GM12878 (cell line): ENCODE data around the gene LRIT1. TPM values are rescaled to one million over a fixed set of nuclear protein-coding genes. Genes with fewer than 3 reads are reported as not detected.

Experiments
- BCL11A ChIP-seq: IDR thresholded peaks from 2 replicates; pipeline ENCODE4 v1.6.1; 2011; ENCODE audit warnings: low read depth, low read length
- BRCA1 ChIP-seq: IDR thresholded peaks from 2 replicates; pipeline ENCODE4 v1.6.1; 2011; ENCODE audit warnings: low read depth, low read length, improper control_type of control experiment
- EGR1 ChIP-seq, 2 experiments: IDR thresholded peaks; 1 replicate in 1 of 2; 2 replicates in 1 of 2; pipeline ENCODE4 v1.6.1; 2011 to 2012; ENCODE audit warnings: low read depth in 2 of 2, low read length in 2 of 2, borderline replicate concordance in 1 of 2, mild to moderate bottlenecking in 1 of 2, moderate library complexity in 1 of 2
- FOS ChIP-seq: IDR thresholded peaks from 3 replicates; pipeline ENCODE4 v1.6.1; 2011; ENCODE audit warnings: borderline replicate concordance; ENCODE audit not compliant: insufficient read length; ENCODE audit errors: extremely low read depth
- KAT2A ChIP-seq: conservative IDR thresholded peaks from 2 replicates; pipeline ENCODE4 v1.6.1; 2011; ENCODE audit warnings: low read depth, low read length; ENCODE audit not compliant: control insufficient read depth
- MEF2A ChIP-seq: IDR thresholded peaks from 2 replicates; pipeline ENCODE4 v1.6.1; 2011; ENCODE audit warnings: low read depth, mild to moderate bottlenecking, low read length, moderate library complexity; ENCODE audit not compliant: insufficient read depth
- MTA3 ChIP-seq: IDR thresholded peaks from 2 replicates; pipeline ENCODE4 v1.6.1; 2012; ENCODE audit warnings: low read length, inconsistent platforms, borderline replicate concordance
- MXI1 ChIP-seq: fragments of 150-350 bp; IDR thresholded peaks from 2 replicates; pipeline ENCODE4 v1.6.1; 2011; ENCODE audit warnings: low read depth, mild to moderate bottlenecking, inconsistent platforms, low read length, improper control_type of control experiment
- PAX8 ChIP-seq: fragments of 450-650 bp; IDR thresholded peaks from 2 replicates; pipeline ENCODE4 v1.6.1; 2017; ENCODE audit warnings: mild to moderate bottlenecking, moderate library complexity
- TARDBP ChIP-seq: IDR thresholded peaks from 2 replicates; pipeline ENCODE4 v1.6.1; 2016; ENCODE audit warnings: borderline replicate concordance
- polyA plus RNA-seq, 11 experiments: library from polyadenylated mRNA; depleted of rRNA in 4 of 11; unstranded in 6 of 11; stranded (reverse) in 5 of 11; fragments of >200 nt; fragmentation: Nextera tagmentation in 4 of 11; fragmentation: Illumina TruSeq in 1 of 11; extraction: Ambion mirVana in 4 of 11; extraction: Trizol in 1 of 11; gene quantifications; 1 replicate in 1 of 11; 2 replicates in 10 of 11; pipeline versions ENCODE4 v1.2.1 to v1.2.3, GENCODE V29; 2011 to 2016; ENCODE audit warnings: inconsistent platforms in 2 of 11, missing spikeins in 2 of 11, low read depth in 1 of 11
- total RNA-seq, 4 experiments: library from RNA; depleted of rRNA in 3 of 4; stranded (reverse); fragments of >200 nt in 3 of 4; fragmentation: Illumina TruSeq in 1 of 4; extraction: Trizol in 1 of 4; gene quantifications; 2 replicates each; pipeline versions ENCODE4 v1.2.1 to v1.2.3, GENCODE V29; 2013 to 2021
- TF ChIP-seq, protein P1 (sequence below): fragments of 450-650 bp; formaldehyde crosslinking; IDR thresholded peaks from 2 replicates; pipeline ENCODE4 v1.5.0; 2022; ENCODE audit warnings: mild to moderate bottlenecking, missing genetic modification characterization
- TF ChIP-seq, protein P2 (sequence below): IDR thresholded peaks from 2 replicates; pipeline ENCODE4 v1.6.1; 2011; ENCODE audit warnings: borderline replicate concordance, low read depth, mild to moderate bottlenecking, moderate library complexity, mixed read lengths, low read length; ENCODE audit not compliant: insufficient read depth; ENCODE audit errors: extremely low read length

LRIT1 gene
- total and polyA plus RNA-seq, 10 of the 15 experiments (the other 5 are each of a cell fraction or from before 2014, with no cell fraction given): not detected

DNA sequence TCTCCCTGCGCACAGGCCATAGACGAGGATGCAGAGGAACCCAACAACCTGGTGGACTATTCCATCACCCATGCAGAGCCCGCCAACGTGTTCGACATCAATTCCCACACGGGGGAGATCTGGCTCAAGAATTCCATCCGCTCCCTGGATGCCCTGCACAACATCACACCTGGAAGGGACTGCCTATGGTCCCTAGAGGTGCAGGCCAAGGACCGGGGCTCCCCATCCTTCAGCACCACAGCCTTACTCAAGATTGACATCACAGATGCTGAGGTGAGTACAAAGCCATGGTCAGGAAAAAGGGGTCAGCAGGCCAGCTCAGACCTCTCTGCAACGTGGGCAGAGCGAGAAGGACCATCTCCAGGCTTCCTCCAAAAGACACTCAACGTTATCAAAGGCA is 28.3 kb downstream of the LRIT1 start (continued):
- no peak for TF ChIP-seq KAT2A
- TF ChIP-seq FOS: no peak
- no peak for TF ChIP-seq EGR1 (IDR thresholded peaks at IDR 0.05; ENCODE audit: borderline replicate concordance in 1 of 2, low read depth in 2 of 2, low read length in 2 of 2)
- TF ChIP-seq BRCA1: no peak
- no peak for TF ChIP-seq MXI1
- no peak for TF ChIP-seq BCL11A
- TF ChIP-seq MEF2A: no peak
- no peak for TF ChIP-seq MTA3
- TF ChIP-seq, protein P1, sequence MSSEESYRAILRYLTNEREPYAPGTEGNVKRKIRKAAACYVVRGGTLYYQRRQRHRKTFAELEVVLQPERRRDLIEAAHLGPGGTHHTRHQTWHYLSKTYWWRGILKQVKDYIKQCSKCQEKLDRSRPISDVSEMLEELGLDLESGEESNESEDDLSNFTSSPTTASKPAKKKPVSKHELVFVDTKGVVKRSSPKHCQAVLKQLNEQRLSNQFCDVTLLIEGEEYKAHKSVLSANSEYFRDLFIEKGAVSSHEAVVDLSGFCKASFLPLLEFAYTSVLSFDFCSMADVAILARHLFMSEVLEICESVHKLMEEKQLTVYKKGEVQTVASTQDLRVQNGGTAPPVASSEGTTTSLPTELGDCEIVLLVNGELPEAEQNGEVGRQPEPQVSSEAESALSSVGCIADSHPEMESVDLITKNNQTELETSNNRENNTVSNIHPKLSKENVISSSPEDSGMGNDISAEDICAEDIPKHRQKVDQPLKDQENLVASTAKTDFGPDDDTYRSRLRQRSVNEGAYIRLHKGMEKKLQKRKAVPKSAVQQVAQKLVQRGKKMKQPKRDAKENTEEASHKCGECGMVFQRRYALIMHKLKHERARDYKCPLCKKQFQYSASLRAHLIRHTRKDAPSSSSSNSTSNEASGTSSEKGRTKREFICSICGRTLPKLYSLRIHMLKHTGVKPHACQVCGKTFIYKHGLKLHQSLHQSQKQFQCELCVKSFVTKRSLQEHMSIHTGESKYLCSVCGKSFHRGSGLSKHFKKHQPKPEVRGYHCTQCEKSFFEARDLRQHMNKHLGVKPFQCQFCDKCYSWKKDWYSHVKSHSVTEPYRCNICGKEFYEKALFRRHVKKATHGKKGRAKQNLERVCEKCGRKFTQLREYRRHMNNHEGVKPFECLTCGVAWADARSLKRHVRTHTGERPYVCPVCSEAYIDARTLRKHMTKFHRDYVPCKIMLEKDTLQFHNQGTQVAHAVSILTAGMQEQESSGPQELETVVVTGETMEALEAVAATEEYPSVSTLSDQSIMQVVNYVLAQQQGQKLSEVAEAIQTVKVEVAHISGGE (CRISPR knock-in tag): no peak
- TF ChIP-seq TARDBP: no peak
- no peak for TF ChIP-seq PAX8
- TF ChIP-seq, protein P2, sequence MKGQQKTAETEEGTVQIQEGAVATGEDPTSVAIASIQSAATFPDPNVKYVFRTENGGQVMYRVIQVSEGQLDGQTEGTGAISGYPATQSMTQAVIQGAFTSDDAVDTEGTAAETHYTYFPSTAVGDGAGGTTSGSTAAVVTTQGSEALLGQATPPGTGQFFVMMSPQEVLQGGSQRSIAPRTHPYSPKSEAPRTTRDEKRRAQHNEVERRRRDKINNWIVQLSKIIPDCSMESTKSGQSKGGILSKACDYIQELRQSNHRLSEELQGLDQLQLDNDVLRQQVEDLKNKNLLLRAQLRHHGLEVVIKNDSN: no peak
